Transverse colon (tissue), 4 donors: ENCODE data around the gene B3GALT4.

Source experiments
- CTCF ChIP-seq, 5 experiments: fragments of 200-600 bp in 3 of 5; fragments of 450-650 bp in 2 of 5; sonication (generic) in 3 of 5; IDR thresholded peaks; 1 replicate in 2 of 5; 2 replicates in 3 of 5; pipeline ENCODE4 v1.5.1; 2016 to 2017; ENCODE audit warnings: antibody characterized with exemption in 5 of 5, inconsistent platforms in 3 of 5, mild to moderate bottlenecking in 2 of 5, moderate library complexity in 1 of 5
- POLR2A ChIP-seq: fragments of 450-650 bp; IDR thresholded peaks from one replicate; pipeline ENCODE4 v1.6.1; 2016; ENCODE audit warnings: antibody characterized with exemption, mild to moderate bottlenecking, moderate library complexity
- POLR2AphosphoS5 ChIP-seq, 3 donors: sonication (generic); formaldehyde crosslinking; IDR thresholded peaks; one replicate each; pipeline ENCODE4 v1.6.1; 2016; ENCODE audit warnings: antibody characterized with exemption in 3 of 3

- TF ChIP-seq CTCF (IDR thresholded peaks at IDR 0.05) (no peak), POLR2AphosphoS5 (IDR thresholded peaks at IDR 0.05) (no peak), POLR2A (no peak)
Measured at GRCh38 chr6:33297406-33297955, 20.6 kb downstream of the B3GALT4 start.
